ENCODE data around the gene GARNL3. TPM values are rescaled to one million over a fixed set of nuclear protein-coding genes. Genes with fewer than 3 reads are reported as not detected.

GARNL3 gene
- total and polyA plus RNA-seq, 2 of the 13 experiments (the other 11 are each of a cell fraction or from before 2014, with no cell fraction given), result 3.9 to 11.0 TPM

DNA sequence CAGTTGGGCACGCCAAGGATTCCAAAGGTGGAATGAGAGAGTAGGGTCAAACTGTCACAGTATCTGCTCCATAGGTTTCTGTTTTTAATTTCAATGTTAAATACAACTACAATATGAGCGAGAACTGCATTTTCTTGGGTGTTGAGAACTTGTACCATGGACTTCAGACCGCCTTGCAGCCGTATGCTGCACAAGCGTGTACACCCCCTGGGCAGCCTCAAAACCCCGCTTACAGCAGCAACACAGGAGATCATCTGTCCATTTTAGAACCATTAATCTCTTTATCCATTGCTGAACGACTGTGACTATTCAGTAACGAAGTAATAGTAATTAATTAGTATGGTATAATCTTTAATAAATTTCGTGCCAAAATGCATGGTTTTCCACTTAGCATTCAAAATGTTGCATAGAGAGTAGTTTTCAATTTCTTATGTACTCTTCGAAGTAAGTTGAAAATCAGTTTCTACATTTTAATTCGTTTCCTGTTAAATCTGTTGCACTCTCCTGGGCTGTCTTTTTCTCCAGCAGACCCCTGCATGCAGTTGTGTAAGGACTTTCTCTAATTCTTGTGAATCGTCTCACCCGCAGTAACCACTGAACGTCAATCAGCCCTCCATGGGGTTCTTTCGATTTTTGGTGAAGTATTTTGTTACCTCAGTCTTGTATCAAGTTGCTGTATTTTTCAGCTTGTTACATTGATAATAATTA lies 42.0 kb upstream of the GARNL3 start (continued):
- TF ChIP-seq, protein P1, sequence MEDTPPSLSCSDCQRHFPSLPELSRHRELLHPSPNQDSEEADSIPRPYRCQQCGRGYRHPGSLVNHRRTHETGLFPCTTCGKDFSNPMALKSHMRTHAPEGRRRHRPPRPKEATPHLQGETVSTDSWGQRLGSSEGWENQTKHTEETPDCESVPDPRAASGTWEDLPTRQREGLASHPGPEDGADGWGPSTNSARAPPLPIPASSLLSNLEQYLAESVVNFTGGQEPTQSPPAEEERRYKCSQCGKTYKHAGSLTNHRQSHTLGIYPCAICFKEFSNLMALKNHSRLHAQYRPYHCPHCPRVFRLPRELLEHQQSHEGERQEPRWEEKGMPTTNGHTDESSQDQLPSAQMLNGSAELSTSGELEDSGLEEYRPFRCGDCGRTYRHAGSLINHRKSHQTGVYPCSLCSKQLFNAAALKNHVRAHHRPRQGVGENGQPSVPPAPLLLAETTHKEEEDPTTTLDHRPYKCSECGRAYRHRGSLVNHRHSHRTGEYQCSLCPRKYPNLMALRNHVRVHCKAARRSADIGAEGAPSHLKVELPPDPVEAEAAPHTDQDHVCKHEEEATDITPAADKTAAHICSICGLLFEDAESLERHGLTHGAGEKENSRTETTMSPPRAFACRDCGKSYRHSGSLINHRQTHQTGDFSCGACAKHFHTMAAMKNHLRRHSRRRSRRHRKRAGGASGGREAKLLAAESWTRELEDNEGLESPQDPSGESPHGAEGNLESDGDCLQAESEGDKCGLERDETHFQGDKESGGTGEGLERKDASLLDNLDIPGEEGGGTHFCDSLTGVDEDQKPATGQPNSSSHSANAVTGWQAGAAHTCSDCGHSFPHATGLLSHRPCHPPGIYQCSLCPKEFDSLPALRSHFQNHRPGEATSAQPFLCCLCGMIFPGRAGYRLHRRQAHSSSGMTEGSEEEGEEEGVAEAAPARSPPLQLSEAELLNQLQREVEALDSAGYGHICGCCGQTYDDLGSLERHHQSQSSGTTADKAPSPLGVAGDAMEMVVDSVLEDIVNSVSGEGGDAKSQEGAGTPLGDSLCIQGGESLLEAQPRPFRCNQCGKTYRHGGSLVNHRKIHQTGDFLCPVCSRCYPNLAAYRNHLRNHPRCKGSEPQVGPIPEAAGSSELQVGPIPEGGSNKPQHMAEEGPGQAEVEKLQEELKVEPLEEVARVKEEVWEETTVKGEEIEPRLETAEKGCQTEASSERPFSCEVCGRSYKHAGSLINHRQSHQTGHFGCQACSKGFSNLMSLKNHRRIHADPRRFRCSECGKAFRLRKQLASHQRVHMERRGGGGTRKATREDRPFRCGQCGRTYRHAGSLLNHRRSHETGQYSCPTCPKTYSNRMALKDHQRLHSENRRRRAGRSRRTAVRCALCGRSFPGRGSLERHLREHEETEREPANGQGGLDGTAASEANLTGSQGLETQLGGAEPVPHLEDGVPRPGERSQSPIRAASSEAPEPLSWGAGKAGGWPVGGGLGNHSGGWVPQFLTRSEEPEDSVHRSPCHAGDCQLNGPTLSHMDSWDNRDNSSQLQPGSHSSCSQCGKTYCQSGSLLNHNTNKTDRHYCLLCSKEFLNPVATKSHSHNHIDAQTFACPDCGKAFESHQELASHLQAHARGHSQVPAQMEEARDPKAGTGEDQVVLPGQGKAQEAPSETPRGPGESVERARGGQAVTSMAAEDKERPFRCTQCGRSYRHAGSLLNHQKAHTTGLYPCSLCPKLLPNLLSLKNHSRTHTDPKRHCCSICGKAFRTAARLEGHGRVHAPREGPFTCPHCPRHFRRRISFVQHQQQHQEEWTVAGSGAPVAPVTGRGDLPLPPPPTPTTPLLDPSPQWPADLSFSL (CRISPR knock-in tag; IDR thresholded peaks at IDR 0.05), result no peak
- TF ChIP-seq, protein P2, sequence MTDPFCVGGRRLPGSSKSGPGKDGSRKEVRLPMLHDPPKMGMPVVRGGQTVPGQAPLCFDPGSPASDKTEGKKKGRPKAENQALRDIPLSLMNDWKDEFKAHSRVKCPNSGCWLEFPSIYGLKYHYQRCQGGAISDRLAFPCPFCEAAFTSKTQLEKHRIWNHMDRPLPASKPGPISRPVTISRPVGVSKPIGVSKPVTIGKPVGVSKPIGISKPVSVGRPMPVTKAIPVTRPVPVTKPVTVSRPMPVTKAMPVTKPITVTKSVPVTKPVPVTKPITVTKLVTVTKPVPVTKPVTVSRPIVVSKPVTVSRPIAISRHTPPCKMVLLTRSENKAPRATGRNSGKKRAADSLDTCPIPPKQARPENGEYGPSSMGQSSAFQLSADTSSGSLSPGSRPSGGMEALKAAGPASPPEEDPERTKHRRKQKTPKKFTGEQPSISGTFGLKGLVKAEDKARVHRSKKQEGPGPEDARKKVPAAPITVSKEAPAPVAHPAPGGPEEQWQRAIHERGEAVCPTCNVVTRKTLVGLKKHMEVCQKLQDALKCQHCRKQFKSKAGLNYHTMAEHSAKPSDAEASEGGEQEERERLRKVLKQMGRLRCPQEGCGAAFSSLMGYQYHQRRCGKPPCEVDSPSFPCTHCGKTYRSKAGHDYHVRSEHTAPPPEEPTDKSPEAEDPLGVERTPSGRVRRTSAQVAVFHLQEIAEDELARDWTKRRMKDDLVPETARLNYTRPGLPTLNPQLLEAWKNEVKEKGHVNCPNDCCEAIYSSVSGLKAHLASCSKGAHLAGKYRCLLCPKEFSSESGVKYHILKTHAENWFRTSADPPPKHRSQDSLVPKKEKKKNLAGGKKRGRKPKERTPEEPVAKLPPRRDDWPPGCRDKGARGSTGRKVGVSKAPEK (CRISPR knock-in tag; IDR thresholded peaks at IDR 0.05; ENCODE audit: borderline replicate concordance), result no peak
- no peak for TF ChIP-seq ZNF331 (CRISPR knock-in tag; IDR thresholded peaks at IDR 0.05)
- TF ChIP-seq, protein P3, sequence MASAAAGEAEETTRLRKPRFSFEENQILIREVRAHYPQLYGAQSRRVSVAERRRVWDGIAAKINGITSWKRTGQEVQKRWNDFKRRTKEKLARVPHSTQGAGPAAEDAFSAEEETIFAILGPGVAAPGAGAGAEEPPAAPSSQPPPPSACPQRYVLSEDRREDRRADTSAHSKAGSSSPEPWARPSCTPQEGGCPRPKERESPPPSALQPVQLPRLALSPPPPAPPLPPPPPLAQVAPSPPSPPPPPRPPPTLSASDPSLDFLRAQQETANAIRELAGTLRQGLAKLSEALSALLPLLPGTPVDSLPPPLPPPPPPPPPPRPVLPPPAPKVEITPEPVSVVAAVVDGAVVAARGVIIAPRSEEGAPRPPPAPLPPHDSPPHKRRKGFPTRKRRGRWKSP (CRISPR knock-in tag; IDR thresholded peaks at IDR 0.05), result no peak
- no peak for TF ChIP-seq MTA1 (CRISPR knock-in tag; IDR thresholded peaks at IDR 0.05; ENCODE audit: borderline replicate concordance)
- no peak for TF ChIP-seq ZNF572 (CRISPR knock-in tag; IDR thresholded peaks at IDR 0.05)
- TF ChIP-seq, protein P4, sequence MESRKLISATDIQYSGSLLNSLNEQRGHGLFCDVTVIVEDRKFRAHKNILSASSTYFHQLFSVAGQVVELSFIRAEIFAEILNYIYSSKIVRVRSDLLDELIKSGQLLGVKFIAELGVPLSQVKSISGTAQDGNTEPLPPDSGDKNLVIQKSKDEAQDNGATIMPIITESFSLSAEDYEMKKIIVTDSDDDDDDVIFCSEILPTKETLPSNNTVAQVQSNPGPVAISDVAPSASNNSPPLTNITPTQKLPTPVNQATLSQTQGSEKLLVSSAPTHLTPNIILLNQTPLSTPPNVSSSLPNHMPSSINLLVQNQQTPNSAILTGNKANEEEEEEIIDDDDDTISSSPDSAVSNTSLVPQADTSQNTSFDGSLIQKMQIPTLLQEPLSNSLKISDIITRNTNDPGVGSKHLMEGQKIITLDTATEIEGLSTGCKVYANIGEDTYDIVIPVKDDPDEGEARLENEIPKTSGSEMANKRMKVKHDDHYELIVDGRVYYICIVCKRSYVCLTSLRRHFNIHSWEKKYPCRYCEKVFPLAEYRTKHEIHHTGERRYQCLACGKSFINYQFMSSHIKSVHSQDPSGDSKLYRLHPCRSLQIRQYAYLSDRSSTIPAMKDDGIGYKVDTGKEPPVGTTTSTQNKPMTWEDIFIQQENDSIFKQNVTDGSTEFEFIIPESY (CRISPR knock-in tag; IDR thresholded peaks at IDR 0.05), result no peak
- TF ChIP-seq SMAD3 (CRISPR knock-in tag; IDR thresholded peaks at IDR 0.05), result no peak
